ENCODE results near the gene CASR.

CASR gene

DNA sequence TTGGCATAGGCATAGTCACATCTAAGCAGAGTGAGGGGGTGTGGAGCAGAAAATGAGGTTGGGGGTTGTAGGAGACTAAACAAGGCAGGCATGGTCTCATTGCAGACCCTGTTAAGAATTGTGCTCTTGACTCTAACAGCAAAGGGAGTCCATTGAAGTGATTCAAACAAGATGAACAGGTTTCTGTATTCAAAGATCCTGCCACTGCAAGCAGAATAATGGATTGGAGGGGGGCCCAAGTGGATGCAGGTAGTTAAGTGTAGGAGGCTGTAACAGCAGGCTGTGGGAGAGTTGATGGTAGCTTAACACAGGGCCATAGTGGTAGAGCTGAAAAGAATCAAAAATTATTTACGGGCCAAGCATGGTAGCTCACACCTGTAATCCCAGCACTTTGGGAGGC lies 34.4 kb downstream of the CASR start:
- DNase-seq = no peak

GRCh38 chr3:122219242-122219872 lies 35.9 kb downstream of the CASR start:
- no peak for DNase-seq

DNA sequence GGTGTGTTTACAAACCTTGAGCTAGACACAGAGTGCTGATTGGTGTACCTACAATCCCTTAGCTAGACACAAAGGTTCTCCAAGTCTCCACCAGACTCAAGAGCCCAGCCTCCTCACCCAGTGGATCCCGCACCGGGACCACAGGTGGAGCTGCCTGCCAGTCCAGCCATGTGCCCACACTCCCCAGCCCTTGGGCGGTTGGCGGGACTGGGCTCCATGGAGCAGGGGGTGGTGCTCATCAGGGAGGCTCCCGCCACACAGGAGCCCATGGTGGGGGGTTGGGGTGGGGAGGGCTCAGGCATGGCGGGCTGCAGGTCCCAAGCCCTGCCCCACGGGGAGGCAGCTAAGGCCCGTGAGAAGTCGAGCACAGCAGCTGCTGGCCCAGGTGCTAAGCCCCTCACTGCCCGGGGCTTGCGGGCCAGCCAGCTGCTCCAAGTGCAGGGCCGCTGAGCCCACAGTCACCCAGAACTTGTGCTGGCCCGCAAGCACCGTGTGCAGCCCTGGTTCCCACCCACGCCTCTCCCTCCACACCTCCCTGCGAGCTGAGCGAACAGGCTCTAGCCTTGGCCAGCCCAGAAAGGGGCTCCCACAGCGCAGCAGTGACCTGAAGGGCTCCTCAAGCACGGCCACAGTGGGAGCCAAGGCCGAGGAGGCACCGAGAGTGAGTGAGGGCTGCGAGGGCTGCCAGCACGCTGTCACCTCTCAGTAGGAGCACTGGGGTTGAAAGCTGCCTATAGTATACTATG lies 43.7 kb downstream of the CASR start:
- no peak for DNase-seq

- no peak for DNase-seq
These were observed 46.7 kb downstream of the CASR start for GRCh38 chr3:122230174-122230573.

DNA sequence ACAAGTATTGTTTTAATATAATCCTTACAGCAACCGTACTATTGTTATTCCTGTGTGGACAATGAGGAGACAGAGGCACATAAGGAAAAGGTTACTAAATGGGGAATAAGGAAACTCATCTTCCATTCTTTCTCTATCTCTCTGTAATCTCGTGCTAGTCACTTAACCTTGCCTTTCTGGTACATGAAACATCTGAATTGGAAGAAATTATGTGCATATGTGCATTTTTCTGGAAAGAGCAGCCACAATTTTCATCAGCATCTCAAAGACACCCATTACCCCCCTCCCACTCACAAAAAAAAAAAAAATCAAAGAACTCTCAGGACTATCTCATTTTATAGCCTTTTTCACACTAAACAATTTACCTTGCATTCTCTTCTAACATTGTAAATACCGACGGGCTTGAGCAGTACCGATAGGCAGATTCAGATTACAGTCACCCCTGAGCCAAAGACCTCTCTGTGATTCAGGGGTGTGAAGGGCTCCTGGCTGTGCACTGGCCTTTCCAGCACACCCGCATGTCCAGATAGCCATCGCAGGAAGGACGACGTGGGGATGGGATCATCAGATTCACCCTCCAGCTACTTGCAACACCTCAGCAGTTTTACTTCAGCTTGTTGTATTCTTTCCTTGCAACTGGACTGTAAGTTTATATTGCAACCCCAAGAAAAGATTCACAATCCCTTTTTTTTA lies 48.1 kb downstream of the CASR start:
- no peak for DNase-seq

- no peak for DNase-seq
These were observed 49.0 kb downstream of the CASR start for GRCh38 chr3:122232485-122232884.

- no peak for DNase-seq
These were observed 49.9 kb downstream of the CASR start for GRCh38 chr3:122233101-122233952.

- DNase-seq = no peak
These were observed 50.6 kb downstream of the CASR start for GRCh38 chr3:122234117-122234516.

- no peak for DNase-seq
These were observed 51.7 kb downstream of the CASR start for GRCh38 chr3:122235147-122235546.

DNA sequence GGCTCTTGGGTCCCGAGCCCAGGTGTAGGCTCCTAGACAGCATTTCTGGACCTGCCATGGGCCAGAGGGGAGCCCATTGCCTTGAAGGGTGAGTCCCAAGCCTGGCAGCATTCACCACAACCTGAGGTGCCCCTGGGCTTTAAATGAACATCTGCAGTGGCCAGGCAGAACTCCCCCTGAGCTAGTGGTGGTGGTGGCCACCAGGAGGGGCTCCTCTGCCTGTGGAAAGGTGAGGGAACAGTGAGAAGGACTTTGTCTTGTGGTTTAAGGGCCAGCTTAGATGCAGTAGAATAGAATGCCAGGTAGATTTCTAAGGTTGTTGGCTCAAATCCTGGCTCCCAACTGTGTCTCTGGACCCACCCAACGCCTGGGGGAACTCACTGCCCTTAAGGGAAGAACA lies 55.6 kb downstream of the CASR start:
- no peak for DNase-seq

DNA sequence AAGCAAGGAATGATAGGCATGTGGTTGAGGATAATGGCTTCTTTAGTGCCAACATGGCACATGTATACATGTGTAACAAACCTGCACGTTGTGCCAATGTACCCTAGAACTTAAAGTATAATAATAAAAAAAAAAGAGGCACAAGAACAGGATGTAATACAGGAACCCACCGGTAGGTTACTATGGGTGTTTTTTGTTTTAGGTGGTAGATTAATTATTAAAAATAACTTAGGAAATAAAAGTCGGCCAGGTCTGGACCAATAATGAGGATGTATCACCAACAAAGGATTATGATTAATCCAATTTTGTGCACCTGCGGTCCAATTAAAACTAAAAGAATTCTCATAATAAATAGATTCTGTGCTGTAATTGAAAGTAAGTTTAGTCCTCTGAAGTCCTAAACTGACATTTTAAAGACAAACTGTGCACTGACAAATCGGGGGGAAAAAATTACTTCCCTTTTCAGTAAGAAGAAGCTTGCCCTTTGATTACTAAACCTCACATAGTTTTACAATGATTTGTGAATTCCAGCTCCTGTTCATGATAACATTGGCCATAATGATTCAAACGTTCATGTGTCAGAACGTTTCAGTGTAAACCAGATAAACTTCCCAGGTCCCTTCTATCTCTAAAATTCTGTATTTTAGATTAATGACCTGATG lies 62.2 kb downstream of the CASR start:
- no peak for DNase-seq

- DNase-seq = no peak
These were observed 62.7 kb downstream of the CASR start for GRCh38 chr3:122246199-122246598.

GRCh38 chr3:122247087-122247824 lies 63.8 kb downstream of the CASR start:
- DNase-seq = no peak

- no peak for DNase-seq
These were observed 64.3 kb downstream of the CASR start for GRCh38 chr3:122247825-122248185.

- no peak for DNase-seq
These were observed 68.0 kb downstream of the CASR start for GRCh38 chr3:122251428-122251827.

DNA sequence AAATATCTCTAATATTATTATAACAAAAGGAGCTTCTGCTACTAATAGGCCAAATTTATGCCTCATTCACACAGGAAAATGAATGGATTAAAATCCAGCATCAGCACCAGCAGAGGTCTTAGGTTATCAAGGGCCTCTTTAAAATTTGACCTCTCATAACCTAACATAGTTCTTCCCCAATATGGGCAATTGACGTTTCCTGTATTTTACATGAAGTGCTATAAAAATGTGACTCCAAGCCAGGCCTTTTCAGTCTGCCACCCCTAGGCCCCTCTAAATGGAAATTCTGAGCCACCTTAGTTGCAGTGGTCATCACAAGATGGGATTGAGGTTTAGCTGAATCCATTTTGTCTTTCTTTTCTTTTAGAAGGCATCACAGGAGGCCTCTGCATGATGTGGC lies 70.1 kb downstream of the CASR start:
- DNase-seq = no peak

DNA sequence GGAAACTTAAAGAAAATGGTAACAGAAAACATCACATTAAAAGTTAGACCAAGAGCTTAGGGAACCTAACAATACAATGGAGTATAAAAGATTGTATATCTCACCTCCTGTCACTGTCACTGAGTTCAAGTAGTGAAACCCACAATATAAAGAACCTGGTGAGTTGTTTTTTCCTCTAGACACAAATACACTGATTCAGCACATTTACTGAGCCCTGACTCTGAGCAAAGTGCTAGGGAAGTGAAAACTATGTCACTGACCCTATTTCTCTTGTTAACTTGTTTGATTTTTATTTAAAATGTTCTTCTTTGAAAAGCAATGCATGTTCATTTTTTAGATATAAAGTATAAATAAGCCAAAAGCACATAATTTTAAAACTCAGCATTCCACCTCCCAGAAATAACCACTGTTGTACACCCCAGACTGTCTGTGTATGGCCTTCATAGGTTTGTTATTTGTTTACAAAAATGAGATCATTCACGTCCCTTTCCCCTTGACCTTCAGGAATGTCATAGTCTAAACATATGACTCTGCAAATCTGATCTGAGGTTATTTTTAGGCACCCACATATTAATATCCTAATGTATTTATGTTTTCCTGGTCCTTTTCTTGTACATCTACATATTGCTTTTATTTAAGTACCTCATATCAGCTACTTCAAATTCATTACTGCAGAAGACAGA lies 72.4 kb downstream of the CASR start:
- no peak for DNase-seq

DNA sequence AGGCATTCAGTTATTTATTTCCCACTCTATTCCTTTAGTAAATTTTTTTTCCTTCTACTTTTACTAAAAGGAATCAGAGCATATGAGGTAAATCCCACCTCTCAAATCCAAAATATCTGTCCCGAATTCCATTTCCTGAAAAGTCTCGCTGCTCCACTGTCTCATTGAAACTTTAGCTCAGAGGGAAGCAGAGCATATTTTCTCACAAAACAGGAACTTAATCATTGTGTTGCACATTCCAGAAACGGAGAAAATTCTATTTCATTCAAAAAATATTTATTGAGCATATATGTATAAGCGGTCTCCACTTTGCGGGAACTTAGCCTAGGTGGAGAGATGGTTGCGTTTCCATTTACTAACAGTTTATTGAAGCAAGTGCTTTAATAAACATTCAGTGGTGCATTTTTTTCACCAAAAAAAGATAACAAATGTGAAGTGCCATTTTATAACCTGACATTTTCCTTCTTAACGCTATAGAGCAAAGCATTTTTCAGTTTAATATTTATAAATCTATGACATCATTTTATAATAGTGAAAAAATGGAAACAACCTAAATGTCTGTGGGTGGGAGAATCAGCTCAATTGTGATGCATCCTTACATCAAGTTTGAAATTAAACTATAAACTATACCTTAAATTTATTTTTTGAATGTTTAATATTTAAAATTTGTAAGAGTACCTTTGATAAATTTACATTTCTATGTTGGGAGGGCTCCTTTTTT lies 74.3 kb downstream of the CASR start:
- no peak for DNase-seq

DNA sequence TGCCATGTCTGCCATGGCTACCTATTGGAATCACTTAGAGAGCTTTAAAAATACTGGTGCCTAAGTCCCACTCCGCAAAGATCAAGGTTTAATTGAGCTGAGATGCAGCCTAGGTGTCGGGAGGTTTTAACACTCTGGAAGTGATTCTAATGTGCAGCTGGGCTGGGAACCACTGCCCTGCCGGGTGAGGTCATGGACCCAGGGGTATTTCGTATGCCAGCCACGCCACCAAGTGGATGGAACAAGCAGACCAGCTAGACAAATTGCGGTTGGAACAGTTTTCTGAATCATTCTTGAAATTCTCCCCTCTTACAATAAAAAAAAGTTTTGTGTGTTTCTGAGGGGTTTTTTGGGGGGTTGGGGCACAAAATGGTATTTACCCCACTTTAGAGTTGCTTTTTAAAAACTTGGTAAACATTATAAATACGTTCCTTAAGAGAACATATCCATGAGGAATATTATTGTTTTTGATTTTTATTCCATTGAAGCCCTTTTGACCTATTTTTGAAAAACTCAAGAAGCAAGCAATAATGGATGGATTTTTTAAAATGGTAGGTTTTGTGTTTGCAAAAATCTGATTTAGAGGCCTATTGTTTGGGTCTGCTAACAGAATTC lies 75.4 kb downstream of the CASR start:
- DNase-seq = peak; percentile 81

- DNase-seq = no peak
These were observed 76.7 kb downstream of the CASR start for GRCh38 chr3:122260206-122260605.

All from activated effector memory CD4-positive, alpha-beta T cell treated with anti-CD3 and anti-CD28 coated beads, Interleukin-2, amount 50 U/mL, for 16 hours (primary cell).